Measurements from ENCODE around the gene DCP1A.
"Not testable (repeated sequence)": the region's sequence is repeated elsewhere in the genome, so short reads cannot be mapped to it uniquely, and the experiment has no call there.

DCP1A gene

DNA sequence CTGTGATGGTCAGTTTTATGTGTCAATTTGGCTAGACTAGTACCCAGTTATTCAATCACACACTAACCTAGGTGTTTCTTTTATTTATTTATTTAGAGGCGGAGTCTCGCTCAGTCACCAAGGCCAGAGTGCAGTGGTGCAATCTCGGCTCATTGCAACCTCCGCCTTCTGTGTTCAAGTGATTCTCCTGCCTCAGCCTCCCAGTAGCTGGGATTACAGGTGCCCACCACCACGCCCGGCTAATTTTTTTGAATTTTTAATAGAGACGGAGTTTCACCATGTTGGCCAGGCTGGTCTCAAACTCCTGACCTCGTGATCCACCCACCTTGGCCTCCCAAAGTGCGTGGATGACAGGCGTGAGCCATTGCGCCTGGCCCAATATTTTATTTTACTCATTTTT, 78.2 kb downstream of the DCP1A start:
- DNase-seq (ENCODE audit: extremely low read depth in 1 of 2, low read depth in 1 of 2), result not testable (repeated sequence)

DNA sequence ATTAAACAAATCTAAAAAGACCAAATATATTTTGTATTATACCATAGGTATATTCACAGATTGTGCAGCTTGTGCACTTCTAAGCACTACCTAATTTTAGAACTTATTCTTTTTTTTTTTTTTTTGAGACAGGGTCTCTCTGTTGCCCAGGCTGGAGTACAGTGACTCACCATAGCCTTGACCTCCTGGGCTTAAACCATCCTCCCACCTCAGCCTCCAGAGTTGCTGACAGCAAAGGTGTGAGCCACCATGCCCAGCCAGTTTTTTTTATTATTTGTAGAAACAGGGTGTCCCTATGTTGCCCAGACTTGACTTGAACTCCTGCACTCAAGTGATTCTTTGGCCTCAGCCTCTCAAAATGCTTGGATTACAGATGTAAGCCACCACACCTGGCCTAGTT, 79.6 kb downstream of the DCP1A start:
- no peak for DNase-seq (ENCODE audit: extremely low read depth in 1 of 2, low read depth in 1 of 2)

DNA sequence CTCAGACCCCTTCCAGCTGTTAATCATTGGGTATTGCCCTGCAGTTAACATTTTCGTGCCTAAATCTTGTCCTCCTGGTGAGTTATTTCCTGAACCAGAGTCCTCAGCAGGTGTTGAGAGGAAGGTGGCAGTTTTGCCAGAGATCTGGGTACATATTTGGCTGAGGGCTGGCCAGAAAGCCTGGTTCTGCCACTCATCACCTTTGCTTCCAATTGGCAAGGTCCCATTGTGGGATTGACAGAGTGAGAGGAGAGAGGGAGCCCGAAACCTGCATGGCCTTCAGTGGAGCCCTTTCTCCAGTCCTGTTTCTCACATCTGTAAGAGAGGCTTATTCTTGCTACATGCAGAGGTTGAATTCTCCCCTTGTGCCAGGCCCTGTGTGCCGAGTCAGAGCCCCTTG, 82.6 kb downstream of the DCP1A start:
- no peak for DNase-seq (ENCODE audit: extremely low read depth in 1 of 2, low read depth in 1 of 2)

DNA sequence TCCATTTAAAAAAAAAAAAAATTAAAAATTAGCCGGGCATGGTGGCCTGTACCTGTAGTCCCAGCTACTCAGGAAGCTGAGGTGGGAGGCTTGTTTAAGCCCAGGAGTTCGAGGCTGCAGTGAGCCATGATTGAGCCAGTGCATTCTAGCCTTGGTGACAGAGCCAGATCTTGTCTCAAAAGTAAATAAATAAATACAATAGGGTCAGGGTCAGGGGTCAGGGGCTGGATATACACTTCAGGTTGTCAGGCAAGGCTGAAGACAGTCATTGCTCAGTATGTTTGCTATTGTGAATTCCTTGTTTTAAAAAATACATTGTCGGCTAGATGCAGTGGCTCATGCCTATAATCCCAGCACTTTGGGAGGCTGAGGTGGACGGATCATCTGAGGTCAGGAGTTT, 83.4 kb downstream of the DCP1A start:
- DNase-seq (ENCODE audit: extremely low read depth in 1 of 2, low read depth in 1 of 2), result no peak

DNA sequence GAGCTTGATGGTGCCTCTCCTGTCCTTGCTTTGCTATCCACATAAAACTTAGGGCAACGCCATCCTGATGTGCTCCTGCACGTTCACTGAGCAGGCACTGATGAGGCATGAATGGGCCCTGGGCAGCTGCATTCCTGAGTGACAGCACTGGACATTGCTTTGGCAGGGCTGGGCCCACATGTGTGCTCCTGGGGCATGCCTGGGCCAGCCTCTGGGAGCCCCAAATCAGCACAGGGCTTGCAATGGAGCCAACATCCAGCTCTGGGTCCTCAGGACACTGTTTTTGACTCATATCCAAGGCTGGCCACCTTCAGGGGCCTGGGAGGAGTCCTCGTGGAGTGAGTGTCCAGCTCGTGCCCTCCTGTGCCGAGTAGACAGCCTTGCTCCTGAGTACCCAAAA, 85.6 kb downstream of the DCP1A start:
- no peak for DNase-seq (ENCODE audit: extremely low read depth in 1 of 2, low read depth in 1 of 2)

DNA sequence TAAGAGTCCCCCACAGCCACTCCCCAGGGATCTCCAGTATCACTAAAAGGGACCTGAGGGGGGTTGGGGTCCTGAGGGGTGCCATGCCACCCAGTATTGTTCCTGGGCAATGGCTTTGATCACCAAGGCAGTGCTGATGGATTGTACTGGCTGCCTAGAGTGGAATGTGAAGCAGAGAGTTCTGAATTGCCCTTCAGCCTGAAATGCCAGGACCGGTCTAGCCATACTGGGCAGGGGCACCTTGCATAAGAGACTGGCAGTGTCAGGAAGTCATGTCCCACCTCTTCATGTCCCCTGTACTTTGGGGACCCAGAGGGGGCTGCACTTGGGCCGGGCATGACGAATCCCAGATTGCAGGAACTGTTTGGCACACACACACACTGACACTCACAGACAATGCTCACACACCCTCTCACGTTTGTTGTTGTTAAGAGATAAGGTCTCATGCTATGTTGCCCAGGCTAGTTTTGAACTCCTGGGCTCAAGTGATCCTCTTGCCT, 87.0 kb downstream of the DCP1A start:
- DNase-seq (ENCODE audit: extremely low read depth in 1 of 2, low read depth in 1 of 2), result no peak

DNA sequence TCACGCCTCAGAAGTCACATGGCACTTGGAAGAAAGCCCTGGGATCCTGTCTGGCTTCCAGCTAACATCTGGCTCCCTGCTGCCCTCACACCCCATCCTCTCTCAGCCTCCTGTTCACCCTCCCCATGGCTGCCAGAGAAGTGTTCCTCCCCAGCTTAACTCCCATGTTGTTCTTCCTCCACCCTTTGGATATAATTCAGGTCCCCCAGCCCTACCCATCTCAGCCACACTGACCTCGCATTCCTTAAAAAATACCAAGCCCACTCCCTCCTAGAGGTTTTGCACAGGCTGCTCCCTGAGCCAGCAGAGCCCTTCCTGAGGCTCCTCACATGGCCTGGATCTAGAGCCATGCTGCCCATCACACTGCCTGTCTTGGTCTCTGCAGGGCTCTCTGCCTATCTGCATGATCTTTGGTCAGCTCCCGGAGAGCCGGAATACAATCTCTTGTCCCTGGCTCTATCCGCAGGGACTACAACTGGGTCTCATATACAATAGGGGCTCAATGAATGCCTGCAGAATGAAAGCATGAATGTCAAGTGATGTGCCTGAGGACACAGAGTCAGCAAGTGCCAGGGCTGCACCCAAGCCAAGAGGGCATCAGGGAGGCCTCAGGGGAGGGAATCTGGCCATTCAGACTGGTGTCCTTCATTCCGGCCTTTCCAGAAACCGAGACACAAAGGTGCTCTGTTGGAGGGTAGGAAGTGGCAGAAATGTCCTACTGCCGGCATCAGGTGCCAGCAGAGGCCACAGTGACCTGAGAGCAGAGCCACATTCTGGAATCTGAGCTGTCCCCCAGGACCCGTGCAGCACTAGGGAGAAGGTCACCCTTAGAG, 87.7 kb downstream of the DCP1A start:
- DNase-seq (ENCODE audit: extremely low read depth in 1 of 2, low read depth in 1 of 2), result no peak

DNA sequence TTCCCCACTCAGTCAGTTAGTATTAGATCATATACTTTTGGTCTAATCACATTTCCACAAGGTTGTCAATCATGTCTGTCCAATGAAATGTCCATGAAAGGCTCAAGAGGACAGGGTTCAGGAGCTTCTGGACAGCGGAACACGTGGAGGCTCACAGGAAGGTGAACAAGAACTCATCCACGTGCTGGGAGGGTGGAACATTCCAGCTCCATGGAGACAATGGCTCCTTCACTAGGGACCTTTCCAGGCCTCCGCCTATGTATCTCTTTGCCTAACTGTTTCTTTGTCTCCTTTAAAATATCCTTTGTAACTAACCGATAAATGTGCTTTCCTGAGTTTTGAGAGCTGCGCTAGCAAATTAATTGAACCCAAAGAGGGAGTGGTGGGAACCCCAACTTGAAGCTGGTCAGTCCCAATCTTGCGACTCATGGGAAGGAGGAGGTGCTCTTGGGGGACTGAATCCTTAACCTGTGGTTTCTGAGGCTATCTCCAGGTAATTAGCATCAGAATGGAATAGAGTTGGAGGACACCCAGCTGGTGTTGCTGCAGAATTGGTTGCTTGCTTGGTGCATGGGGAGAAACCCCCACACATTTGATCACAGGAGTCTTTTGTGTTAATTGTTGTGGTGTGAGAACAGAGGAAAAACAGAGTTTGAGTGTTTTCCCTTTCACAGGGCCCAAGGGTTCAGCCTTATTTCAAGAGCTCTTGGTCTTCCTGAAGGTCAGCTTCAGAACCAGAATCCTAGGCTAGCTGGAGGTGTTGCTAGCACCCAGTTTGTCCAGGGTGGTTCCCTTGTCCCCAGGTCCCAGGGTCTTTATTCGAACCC, 88.5 kb downstream of the DCP1A start:
- DNase-seq (ENCODE audit: extremely low read depth in 1 of 2, low read depth in 1 of 2), result no peak

DNA sequence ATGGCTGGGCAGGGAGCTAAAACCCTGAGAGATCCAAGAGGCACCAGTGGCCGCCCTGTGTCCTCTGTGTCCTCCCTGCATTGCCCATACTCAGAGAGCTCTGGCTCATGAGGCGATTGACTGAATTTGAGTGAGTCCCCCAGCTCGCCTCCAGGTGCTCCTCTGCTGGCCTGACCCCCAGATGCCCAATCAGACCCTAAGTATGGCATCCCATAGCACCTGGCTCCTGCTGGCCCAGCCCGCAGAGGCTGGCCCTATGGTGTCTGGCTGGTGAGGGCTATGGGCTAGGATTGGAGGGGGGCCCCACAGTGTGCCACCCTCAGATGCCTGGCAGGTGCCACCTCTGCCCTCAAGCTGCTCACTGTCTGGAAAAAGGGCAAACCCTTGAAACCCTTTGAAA, 89.9 kb downstream of the DCP1A start:
- DNase-seq (ENCODE audit: extremely low read depth in 1 of 2, low read depth in 1 of 2), result no peak

DNA sequence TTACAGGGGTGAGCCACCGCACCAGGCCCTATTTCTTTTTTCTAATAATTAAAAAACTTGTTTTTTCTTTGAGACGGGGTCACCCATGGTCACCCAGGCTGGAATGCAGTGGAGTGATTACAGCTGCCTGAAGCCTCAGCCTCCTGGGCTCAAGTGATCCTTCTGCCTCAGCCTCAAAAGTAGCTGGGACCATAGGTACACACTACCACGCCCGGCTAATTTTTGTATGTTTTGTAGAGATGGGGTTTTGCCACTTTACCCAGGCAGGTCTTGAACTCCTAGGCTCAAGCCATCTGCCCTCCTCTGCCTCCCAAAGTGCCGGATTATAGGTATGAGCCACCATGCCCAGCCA, 90.7 kb downstream of the DCP1A start:
- DNase-seq (ENCODE audit: extremely low read depth in 1 of 2, low read depth in 1 of 2), result no peak

DNA sequence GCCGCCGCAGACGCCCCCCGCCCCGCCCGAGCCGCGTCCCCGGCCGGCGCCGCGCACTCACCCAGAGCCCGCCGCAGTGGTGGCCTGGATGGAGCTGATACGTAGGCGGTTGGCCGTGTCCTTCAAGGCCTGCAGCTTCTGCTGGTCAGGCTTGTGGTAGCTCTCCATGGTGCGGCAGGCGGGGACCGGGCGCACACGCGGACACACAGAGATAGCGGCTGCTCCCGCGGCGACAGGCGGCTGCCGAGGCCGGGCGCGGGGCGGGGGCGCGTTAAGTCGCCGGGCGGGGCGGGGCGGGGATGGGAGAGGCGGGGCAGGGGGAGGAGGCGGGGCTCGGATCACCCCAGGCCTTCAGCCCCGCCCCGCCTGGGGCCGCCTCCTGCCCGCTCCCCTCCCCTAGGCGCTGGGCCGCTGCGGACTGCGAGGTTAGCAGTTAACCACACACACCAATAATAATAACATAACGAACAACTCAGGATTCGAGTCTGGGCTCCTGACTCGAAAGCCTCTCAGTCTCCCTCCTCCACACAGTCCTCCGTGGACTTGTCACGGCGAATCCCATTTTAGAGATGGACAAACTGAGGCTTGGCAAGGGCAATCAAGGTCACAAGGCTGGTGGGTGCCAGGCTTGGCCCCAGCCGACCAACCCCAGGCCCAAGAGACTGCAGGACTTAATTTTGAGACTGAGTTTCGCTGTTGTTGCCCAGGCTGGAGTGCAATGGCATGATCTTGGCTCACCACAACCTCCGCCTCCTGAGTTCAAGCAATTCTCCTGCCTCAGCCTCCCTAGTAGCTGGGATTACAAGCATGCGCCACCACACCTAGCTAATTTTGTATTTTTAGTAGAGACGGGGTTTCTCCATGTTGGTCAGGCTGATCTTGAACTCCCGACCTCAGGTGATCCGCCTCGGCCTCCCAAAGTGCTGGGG, 91.3 kb downstream of the DCP1A start, which contains the start of gene TKT:
Gene TKT, minus strand, starts transcription at position 248 of the 929 bp plus-strand sequence. Its CDS starts 80 bp downstream, at position 168.
- peak; percentile 69 to 71 for DNase-seq (ENCODE audit: extremely low read depth in 1 of 2, low read depth in 1 of 2)

DNA sequence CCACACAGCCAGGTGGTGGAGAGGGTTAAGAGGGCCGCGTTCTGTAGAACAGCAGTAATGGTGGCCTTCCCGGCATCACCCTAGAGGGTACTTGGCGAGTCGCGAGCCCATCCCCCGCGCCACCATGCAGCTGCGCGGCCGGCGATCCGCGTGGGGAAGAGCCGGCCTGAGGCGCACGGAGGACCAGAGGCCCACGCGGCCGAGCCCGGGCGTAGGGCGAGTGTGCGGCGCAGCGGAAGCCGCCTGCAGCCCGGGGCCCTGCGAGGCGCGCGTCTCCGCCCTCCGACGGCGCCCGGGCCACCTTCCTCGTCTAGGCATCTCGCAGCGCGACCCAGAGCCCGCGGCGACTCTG, 91.9 kb downstream of the DCP1A start:
- DNase-seq (ENCODE audit: extremely low read depth in 1 of 2, low read depth in 1 of 2), result peak in 1 of 2 donors; percentile 18

DNA sequence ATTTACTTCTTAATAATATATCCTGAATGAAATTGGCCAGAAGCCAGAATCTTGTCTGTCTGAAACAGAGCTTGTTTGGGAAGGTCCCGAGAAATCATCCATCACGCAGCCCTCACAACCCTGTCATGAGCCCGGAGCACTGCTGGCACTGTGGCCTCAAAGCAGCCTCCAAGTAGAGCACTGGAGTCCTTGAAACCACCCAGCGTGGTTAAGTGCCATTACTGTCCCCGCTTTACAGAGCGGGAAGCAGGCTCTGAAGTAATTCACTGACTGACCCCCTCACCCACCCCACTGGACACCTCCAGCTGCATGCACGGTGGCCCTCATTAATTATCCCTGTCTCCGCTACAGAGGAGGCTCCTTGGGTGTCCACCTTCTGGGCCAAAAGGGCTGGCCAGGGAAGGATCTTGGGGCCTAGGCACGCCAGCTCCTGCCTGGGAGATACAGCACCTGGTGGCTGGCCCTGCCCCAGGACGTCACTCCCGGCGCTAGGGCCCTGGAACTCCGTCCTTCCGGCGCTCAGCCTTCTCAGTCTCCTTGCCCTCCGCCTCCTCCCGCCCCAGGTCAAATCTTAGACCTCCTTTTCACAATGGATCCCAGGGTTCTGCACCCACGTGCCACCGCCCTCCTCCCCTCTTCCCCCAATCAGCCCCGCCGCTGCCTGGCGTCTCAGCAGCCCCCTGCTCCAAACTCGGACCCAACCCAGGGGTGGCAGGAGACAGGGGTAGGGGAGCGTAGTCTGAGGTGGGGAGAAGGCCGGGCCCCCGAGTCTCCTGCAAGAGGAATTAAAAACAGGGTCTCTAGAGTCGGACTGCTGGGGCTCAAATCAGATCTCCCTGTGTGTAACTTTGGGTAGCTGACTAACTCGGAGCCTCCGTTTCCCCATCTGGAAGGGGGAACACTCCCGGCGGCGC, 92.6 kb downstream of the DCP1A start:
- DNase-seq (ENCODE audit: extremely low read depth in 1 of 2, low read depth in 1 of 2), result peak; percentile 30 to 43

DNA sequence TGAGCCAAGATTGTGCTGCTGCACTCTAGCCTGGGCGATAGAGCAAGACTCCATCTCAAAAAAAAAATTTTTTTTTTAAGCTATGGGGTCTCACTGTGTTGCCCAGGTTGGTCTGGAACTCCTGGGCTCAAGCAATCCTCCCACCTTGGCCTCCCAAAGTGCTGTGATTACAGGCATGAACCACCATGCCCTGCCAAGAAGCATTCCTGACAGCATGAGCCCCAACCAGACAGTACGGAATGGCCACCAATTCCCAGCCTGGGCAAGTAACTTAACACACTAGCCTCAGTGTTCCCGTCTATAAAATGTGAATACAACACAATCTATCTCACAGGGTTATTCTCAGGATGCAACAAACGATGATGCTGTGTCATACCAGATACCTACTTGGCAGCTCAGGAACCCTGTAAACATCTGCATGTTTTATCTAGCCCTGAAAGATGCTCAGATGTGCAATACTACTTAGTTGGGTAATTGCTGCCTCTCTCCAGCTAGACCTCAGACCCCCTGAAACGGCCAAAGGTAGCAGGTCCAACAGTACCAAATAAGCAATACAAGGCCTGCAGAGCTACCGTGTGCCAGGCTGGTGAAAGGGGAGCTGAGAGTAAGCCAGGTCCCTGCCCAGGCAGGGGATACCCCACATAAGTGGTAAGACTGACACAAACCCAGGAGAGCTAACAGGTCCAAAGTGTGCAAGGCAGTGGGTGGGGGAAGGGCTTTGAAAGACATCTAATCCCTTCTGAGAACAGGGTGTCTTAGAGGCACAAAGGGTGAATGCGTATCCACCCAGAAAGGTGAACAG, 93.4 kb downstream of the DCP1A start:
- no peak for DNase-seq (ENCODE audit: extremely low read depth in 1 of 2, low read depth in 1 of 2)

DNA sequence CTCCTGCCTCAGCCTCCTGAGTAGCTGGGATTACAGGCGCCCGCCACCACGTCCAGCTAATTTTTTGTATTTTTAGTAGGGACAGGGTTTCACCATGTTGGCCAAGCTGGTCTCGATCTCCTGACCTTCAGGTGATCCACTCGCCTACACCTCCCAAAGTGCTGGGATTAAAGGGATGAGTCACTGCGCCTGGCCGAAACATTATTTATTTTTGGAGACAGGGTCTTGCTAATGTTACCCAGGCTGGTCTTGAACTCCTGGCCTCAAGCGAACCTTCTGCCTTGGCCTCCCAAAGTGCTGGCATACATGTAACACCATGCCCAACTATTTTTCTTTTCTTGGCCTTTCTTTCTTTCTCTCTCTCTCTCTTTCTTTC, 94.4 kb downstream of the DCP1A start:
- not testable (repeated sequence) for DNase-seq (ENCODE audit: extremely low read depth in 1 of 2, low read depth in 1 of 2)

DNA sequence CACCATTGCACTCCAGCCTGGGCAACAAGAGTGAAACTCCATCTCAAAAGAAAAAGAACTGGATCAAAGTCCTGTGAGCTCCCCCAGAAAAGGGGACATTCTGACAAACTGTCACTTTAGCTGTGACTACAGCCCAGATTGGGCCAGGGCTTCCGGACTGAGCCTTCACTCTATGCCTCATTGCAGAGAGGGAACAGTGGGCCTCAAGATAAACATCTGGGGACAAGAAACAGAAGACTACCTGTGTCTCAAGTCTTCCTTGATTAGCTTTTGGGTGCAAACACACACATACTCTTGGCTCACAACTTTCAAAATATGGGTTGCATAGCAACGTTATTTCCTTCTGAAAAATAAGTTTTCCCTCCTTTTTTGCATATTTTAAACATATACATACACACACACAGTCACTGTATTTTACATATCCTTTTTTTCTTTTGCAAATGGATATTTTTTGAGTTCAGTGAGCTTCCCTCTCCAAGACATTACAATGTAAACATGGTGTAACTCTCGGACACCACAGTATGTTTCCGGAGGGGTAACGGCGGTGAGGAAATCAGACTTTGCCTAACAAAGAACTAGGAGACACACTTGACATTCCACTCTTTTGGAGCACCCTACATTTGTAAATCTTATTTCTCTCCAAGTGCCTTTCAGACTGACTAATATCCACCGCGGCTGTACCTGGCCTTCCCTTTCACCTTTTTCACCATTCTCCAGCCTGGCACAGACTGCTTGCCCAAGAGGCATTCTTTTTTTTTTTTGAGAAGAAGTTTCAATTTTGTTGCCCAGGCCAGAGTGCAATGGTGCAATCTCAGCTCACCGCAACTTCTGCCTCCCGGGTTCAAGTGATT, 95.0 kb downstream of the DCP1A start:
- no peak for DNase-seq (ENCODE audit: extremely low read depth in 1 of 2, low read depth in 1 of 2)

DNA sequence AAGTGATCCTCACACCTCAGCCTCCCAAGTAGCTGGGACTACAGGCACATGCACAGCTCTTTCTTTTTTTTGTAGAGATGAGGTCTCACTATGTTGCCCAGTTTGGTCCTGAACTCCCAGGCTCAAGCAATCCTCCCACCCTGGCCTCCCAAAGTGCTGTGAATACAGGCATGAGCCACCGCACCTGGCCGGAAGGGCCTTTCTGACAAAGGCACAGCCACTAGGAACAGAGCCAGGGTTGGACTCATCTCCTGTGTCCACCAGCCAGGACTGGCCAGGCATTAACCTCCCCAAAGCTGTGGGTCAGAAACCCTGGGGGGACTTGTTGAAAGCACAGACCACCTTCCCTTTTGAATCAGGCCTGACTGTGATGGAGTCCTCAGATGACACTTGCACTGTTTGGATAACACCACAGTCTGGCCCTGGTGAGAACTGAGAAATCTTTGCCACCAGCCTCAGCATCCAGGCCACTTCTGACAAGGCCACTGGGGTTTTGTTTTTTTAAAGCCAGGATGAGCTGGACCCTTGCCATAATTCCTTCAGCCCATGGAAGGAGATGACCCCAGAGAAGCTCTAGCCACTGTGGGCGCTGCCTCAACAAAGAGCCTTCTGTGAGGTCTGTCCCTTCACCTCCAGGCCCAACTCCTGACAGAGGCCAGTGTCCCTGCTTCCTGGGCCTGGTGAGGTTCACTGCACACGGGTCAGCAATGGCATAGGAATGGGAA, 96.3 kb downstream of the DCP1A start:
- DNase-seq (ENCODE audit: extremely low read depth in 1 of 2, low read depth in 1 of 2), result no peak

DNA sequence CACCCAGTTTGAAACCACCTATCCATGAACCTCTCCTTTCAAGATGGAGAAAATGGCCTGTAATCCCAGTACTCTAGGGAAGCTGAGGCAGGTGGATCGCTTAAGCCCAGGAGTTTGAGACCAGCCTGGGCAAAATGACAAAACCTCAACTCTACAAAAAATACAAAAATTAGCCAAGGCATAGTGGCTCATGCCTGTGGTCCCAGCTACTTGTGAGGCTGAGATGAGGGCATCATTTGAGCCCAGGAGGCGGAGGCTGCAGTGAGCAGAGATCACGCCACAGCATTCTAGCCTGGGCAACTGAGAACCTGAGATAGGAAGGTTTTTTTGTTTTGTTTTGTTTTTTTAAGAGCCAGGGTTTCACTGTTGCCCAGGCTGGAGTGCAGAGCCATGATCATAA, 96.9 kb downstream of the DCP1A start:
- DNase-seq (ENCODE audit: extremely low read depth in 1 of 2, low read depth in 1 of 2), result no peak

Data from stimulated activated CD8-positive, alpha-beta memory T cell treated with anti-CD3 and anti-CD28 coated beads, Interleukin-7, amount 100 ng/mL, for 48 hours (primary cell).